Measurements from ENCODE around the gene OPHN1.

DNA sequence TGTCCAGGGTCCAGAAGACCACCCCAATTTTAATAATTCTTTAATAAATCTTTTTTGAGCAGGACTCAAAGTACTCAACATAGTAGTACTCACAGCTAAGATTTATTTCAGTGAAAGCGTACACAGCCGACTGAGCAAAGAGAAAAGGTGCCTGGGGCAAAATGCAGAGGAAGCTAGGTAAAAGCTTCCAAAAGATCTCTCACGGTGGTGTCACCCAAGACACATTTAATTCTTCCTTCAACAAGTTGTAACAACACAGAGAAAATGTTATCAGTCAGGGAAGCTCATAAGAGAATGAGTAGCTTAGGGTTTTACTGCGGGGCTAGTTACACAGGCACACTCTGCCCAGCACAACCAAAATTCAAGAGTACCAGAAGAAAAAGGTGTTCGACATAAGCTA is 201.1 kb downstream of the OPHN1 start:
- TF ChIP-seq EZH2 (IDR thresholded peaks at IDR 0.05; ENCODE audit: borderline replicate concordance): no peak
- TF ChIP-seq, protein P1, sequence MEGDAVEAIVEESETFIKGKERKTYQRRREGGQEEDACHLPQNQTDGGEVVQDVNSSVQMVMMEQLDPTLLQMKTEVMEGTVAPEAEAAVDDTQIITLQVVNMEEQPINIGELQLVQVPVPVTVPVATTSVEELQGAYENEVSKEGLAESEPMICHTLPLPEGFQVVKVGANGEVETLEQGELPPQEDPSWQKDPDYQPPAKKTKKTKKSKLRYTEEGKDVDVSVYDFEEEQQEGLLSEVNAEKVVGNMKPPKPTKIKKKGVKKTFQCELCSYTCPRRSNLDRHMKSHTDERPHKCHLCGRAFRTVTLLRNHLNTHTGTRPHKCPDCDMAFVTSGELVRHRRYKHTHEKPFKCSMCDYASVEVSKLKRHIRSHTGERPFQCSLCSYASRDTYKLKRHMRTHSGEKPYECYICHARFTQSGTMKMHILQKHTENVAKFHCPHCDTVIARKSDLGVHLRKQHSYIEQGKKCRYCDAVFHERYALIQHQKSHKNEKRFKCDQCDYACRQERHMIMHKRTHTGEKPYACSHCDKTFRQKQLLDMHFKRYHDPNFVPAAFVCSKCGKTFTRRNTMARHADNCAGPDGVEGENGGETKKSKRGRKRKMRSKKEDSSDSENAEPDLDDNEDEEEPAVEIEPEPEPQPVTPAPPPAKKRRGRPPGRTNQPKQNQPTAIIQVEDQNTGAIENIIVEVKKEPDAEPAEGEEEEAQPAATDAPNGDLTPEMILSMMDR (IDR thresholded peaks at IDR 0.05; ENCODE audit: poor library complexity): no peak

All from hepatocyte (in vitro differentiated cells).